K562 (cell line): ENCODE results near the gene MESP1.

Experiments
- FOS ChIP-seq: IDR thresholded peaks from 3 replicates; pipeline ENCODE4 v1.6.1; 2011; ENCODE audit not compliant: insufficient read length; ENCODE audit errors: extremely low read depth
- RCOR1 ChIP-seq, 2 experiments: IDR thresholded peaks; 2 replicates each; pipeline ENCODE4 v1.6.1; 2012; ENCODE audit warnings: low read depth in 2 of 2, low read length in 2 of 2, borderline replicate concordance in 1 of 2, improper control_type of control experiment in 1 of 2
- TF ChIP-seq, protein P1 (sequence below), 2 experiments: IDR thresholded peaks; 2 replicates each; pipeline ENCODE4 v1.6.1; 2012; ENCODE audit warnings: improper control_type of control experiment in 2 of 2, low read depth in 2 of 2, low read length in 2 of 2, borderline replicate concordance in 1 of 2

- TF ChIP-seq RCOR1 (IDR thresholded peaks at IDR 0.05; ENCODE audit: borderline replicate concordance in 1 of 2, low read depth in 2 of 2, low read length in 2 of 2) (no peak), FOS (no peak)
- TF ChIP-seq, protein P1, sequence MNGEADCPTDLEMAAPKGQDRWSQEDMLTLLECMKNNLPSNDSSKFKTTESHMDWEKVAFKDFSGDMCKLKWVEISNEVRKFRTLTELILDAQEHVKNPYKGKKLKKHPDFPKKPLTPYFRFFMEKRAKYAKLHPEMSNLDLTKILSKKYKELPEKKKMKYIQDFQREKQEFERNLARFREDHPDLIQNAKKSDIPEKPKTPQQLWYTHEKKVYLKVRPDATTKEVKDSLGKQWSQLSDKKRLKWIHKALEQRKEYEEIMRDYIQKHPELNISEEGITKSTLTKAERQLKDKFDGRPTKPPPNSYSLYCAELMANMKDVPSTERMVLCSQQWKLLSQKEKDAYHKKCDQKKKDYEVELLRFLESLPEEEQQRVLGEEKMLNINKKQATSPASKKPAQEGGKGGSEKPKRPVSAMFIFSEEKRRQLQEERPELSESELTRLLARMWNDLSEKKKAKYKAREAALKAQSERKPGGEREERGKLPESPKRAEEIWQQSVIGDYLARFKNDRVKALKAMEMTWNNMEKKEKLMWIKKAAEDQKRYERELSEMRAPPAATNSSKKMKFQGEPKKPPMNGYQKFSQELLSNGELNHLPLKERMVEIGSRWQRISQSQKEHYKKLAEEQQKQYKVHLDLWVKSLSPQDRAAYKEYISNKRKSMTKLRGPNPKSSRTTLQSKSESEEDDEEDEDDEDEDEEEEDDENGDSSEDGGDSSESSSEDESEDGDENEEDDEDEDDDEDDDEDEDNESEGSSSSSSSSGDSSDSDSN (IDR thresholded peaks at IDR 0.05; ENCODE audit: borderline replicate concordance in 1 of 2, low read depth in 2 of 2, low read length in 2 of 2): no peak
Observed at GRCh38 chr15:89783861-89784685, 33.0 kb upstream of the MESP1 start.
